ENCODE measurements around the gene SRGAP3.

The SRGAP3 gene

DNA sequence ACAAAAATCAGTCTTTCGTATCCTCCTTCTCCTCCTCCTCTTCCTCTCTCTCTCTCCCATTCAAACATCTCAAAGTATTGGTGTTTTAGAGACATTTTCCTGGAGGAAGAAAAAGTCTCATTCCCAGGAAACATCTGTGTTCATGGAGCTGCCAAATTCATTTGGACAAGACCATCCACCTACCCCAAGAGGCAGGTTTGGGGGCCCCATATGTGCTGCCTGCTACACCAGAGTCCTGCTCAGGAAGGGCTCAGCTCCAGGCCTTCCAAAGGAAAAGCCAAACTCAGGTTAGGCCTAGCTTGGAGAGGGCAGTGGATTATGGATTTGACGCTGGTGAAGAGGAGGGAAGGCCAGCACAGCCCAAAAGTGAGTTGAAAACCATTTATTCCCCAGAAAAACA is 131.2 kb downstream of the SRGAP3 start:
- DNase-seq (ENCODE audit: low read depth in 2 of 3, low spot score in 2 of 3): no peak

DNA sequence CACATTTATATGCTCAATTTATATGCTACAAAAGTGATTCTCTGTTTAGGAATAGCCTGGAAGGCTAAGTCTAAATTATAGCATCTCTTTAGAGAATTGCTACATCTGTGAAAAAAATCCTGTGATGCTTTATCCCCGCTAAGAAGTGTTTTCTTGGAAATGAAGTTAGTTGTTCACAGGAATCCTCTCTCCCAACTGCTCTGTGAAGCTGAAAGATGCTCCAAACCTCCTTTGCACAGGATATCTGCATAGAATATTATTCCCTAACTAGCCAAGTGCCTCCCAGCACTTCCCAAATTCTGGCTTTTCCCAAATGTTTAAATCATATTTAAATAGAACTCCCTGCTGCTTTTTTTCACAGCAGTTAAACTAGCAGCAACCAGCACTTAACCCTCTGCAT is 132.2 kb downstream of the SRGAP3 start:
- no peak for DNase-seq (ENCODE audit: low read depth in 2 of 3, low spot score in 2 of 3)

DNA sequence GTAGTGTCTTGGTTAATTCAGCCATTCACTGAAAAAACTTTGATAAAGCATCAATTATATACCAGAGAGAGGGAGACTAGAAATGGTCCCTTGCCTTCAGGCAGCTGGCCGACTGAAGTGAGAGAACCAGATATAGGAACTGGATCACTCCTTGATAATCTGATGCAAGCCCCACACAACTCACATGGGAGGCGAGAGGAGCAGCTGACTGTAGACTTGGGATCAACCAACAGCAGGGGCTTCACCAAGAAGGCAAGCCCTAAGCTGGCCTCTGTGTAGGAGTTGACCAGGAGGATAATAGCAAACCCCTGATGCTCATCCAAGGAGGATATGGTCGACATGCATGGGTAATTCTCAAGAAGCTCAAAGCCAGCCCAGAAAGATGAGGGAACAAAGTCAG is 133.1 kb downstream of the SRGAP3 start:
- no peak for DNase-seq (ENCODE audit: low read depth in 2 of 3, low spot score in 2 of 3)

DNA sequence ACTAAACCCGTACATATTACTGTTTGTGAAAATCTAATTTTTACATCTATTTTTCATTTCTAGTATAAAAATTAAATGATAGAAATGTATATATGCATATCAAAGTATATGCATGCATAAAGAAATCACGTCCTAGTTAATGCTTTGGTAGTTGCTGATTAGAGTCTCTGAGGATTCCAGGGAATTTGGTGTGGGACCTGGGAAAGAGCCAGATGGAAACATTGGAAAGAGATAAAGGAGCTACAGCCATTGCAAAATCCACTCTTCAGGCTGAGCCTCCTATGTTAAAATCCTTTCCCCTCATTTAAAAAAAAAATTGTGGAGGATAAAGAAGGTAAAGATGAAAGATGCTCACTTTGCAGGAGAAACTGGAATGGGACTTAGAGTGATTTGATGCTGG is 134.1 kb downstream of the SRGAP3 start:
- DNase-seq (ENCODE audit: low read depth in 2 of 3, low spot score in 2 of 3): no peak

DNA sequence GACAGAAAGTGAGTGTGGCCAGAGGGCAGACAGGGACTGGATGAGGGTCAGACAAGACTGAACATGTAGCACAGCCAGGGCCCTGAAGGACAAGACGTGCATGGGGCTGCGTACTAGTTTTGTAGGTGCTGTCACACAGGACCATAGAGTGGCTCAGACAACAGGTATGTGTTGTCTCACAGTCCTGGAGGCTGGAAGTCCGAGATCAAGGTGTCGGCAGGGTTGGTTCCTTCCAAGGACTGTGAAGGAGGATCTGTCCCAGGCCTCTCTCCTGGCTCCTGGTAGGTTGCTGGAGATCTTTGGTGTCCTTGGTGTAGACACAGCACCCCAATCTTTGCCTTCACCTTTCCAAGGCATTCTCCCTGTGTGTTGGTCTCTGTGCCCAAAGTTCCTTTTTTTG is 136.4 kb downstream of the SRGAP3 start:
- no peak for DNase-seq (ENCODE audit: low read depth in 2 of 3, low spot score in 2 of 3)

DNA sequence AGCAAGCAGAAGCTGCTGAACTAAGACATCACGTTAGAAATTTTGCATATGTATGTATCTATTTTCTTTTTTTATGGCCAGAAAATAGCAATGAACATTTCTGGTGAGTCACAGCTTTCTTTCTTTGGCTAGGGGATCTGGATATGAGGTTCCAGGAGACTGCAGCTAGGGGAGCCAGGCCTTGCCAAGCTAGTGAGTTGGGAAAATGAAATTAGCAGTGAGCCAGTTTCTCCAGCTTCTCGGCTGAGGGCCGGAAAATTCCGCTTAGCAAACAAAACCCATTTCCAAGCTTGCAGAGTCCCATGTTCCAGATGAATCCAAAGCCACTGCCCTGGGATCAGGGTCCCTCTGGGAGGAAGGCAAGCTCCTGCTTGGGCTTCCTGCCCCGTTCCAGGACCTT is 137.6 kb downstream of the SRGAP3 start:
- no peak for DNase-seq (ENCODE audit: low read depth in 2 of 3, low spot score in 2 of 3)

DNA sequence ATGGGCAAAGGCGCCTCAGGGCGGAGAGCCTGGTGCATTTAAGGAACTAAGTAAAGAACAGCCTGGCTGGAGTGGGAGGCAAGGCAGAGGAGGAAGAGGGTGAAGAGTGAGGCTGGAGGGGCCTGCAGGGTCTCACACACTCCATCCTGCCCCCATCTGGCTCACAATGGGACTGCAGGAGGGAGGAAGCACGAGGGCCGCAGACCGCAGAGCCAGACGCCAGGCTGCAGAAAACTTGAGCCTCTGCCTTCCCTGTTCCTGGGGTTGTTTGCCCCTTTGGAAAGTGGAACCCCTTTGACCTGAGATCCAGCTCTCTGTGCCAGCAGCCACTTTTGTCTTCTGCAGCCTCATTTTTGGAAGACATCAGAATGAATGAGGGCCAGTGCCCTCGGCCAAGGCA is 138.0 kb downstream of the SRGAP3 start:
- no peak for DNase-seq (ENCODE audit: low read depth in 2 of 3, low spot score in 2 of 3)

DNA sequence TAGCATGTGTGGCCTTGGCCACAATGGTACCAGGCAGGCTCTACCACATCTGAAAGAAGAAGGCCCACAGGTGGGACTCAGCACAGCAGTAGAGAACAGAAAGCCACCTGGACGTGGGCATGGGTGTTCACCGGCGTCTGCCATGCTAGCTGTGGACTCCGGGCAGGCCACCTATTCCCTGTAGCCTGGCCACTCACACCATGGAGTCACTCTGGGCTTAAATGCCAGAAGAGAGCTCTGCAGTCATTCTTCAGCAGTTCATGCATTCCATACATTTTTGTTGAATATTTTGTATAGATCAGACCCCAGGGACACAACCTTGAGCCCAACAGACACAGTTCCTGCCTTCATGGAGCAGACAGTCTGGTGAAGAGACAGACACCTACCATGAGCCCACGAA is 138.6 kb downstream of the SRGAP3 start:
- no peak for DNase-seq (ENCODE audit: low read depth in 2 of 3, low spot score in 2 of 3)

DNA sequence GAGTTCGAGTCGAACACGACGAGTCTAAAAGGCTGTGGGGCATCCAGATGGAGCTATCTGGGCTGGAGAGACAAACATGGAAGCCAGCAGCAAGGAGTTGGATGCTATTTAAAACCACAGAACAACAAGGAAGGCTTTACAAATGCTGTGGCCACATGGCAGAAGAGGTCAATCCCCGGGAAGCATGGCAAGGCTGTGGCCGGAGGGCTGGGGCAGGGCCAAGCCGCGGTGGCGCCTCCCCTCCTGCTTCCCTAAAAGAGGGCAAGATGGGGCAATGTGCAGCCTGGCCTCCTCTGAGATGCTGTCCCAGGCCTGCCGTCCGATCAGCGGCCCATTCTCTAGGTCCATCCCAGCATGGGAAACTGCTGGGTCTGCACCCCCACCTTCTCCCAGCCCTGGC is 139.1 kb downstream of the SRGAP3 start:
- DNase-seq (ENCODE audit: low read depth in 2 of 3, low spot score in 2 of 3): no peak

DNA sequence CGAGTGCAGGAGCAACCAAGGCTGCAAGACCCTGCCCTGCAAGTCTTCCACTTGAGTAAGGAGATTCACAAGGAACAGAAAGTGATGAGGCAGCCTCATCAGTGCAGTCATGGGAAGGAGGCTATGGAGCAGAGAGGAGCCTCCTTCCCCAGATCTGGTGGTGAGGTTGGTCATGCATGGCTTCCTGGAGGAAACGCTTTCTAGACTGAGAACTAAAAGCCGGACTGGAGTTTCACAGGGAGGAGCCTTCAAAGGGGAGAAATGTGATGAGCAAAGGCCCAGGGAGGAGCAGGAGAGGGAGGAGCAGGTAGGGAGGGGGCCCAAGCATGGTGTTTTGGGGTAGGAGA is 139.9 kb downstream of the SRGAP3 start:
- no peak for DNase-seq (ENCODE audit: low read depth in 2 of 3, low spot score in 2 of 3)

DNA sequence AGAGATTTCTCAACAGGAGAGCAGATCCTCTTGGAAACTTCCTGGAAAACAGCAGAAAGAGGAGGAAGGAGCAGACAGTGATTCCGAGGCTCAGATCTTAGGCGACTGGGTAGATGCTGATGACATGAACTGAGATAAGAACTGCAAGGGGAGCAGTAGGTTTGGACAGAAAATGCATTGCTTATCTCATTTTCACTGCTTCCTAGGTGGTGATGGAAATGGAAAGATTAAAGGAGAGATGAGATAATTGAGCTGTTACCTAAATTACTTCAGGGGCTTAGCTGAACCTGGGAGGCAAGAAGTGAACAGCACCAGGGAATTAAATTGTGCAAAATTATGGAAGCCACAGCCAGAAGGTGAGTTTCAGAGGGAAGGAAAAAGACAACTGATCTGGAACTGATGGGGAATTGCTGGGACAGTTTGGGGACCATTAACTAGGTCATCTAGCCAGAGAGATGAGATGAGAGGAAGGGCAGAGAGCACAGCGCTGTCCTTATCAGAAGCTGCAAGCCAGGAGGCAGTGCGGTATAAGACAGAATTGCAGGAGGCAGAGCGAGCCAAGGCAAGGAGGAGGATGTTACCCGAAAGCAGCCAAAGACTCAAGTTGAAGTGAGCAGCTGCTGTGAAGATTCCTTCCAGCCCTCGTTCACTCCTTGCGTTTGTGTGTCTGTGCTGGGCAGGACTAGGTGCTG is 140.4 kb downstream of the SRGAP3 start:
- no peak for DNase-seq (ENCODE audit: low read depth in 2 of 3, low spot score in 2 of 3)

DNA sequence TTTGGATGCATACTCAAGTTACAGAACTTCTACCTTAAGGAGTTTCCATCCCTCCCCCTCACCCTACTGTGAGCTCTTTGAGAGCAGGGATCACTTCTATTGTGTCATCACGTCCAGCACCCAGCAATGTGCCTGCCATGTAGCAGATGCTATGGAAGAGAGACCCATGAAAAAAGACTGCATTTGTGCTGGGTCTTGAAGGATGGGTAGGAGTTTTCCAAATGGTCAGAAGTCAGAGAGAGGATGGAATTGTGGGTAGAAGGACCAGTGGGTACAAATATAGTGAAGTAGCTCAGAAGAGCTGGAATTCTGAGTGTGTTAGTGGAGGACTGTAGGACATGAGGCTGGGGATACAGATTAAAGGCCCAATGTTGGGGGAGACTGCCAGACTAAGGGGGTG is 141.7 kb downstream of the SRGAP3 start:
- DNase-seq (ENCODE audit: low read depth in 2 of 3, low spot score in 2 of 3): no peak

DNA sequence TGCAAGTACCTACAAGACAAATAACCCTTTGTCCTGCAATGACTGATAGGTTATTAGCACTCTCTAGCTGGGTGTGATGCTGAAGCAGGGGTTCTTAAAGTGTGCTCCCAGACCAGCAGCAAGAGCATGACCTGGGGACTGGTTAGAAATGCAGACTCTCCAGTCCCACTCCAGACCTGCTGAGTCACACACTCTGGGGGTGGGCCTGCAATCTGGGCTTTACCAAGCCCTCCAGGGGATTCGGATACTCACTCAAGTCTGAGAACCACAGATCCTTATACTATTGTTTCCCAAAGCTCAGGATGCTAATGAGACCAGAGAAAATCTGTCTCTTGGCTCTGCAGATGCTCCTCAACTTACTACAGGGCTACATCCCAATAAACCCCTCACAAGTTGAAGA is 144.0 kb downstream of the SRGAP3 start:
- DNase-seq (ENCODE audit: low read depth in 2 of 3, low spot score in 2 of 3): no peak

DNA sequence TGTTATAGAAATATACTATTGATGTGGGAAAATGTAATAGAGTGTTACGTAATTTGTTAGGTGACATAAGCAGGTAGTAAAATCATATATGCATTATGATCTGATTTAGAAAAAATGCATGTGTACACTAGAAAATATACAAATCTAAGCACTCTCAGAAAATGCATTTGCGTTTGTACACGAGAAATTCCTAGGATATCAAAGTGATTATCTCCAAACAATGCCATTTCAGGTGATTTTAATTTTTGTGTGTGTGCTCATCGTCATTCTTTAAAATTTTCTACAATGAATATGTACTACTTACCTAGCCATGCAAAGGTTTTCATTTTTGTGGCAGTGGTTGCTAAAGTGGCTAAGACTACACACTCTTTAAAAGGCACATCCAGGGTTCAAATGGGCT is 145.3 kb downstream of the SRGAP3 start:
- no peak for DNase-seq (ENCODE audit: low read depth in 2 of 3, low spot score in 2 of 3)

DNA sequence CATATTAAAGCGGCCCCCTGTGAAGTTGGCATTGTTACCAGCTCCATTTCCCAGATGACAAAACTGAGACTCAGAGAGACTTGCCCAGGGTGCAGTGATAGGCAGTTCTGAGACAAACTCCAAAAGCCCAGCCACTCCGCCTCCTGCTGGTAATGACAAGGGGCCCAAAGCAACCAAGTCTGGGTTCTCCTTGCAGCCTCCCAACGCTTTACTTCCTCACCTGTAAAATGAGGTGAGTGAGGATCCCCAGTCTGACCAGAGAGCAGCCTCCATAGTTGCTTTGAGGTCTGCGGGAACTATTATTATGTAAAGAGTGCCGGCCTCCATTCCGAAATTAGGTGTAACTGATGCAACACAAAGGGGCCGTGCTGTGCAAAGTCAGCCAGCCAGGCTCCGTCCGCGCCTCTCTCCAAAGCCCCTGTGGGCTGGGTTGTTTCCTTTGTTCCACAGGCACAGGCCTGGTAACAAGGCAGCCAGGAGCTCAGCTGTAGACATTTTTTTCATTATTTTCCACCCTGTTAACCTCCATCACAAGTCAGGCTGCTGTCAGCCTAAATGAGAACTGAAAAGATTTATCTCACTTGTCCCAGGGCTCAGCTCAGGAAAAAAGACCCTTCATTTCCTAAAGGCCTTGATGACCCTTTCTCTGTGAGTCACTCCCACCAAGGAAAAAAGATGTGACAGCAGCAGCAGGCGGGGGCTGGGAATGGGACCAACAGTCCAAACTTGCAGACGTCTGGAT is 147.0 kb downstream of the SRGAP3 start:
- no peak for DNase-seq (ENCODE audit: low read depth in 2 of 3, low spot score in 2 of 3)

DNA sequence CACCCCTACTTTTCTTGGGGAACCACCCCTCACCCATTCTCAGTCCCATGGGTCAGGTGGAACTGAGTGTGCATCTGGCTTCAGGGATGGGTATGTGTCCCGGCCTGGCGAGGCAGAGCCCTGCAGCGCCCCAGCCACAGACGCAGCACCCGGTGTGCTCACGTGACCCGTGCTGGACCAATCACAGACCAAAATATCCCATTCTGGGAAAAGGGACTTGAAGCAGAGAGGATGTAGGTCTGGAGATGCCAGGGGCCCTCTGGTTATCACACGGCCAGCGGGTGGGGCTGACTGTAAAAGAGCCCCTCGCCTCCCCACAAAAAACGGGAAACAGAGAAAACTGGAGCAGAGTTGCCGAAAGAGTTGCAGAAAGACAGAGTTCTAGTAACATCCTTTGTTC is 148.2 kb downstream of the SRGAP3 start:
- no peak for DNase-seq (ENCODE audit: low read depth in 2 of 3, low spot score in 2 of 3)

DNA sequence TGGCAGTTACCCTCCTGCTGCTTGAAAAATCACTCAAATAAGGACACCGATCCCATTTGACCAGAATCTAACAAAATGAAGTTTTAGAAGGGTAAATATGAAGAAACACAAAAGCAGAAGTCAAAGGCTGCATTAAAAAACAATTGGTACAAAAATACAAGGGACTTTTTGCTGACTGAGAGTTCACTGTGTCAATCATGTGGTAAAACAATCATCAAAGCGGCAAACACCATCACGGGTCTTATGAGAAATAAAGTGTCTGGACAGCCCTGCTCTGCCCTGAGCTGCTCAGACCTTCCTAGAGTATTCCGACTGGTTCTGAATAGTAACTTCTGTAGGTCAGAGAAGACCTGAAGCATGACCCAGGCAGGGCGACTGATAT is 148.9 kb downstream of the SRGAP3 start:
- no peak for DNase-seq (ENCODE audit: low read depth in 2 of 3, low spot score in 2 of 3)

DNA sequence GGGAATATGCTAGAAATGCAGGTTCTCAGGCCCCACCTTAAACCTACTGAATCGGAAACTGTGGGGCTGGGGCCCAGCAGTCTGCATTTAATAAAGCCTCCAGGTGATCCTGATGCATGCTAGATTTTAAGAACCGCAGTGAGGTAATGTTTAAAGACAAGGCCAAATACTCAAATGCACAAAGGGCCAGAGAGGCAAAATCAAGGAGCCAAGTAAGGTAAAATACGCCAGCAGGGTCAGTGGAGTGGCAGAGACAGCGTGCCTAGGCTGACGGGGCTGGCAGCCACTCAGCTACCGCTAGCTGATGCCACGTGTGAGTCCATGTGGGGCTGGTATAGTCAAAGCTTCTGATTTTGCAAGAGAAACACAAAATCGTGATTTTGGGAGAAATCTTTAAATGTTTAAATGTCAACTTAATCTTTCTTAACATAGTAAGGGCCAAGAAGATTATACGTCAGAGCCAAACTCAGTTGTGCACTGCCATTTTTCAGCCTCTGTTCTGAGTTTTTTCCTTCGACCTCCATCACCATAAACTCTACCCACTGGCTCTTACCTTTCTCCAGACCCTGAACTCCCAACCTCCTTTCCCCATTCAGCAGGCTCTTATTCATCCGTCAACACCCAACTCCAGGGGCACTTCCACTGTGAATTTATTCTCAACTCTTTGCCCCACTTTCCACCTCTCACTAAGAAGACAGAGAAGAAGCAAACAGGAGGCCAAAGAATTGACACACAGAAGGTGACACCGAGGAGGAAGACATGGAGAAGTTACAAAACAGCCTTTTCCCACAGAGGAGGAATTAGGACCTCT is 149.5 kb downstream of the SRGAP3 start:
- DNase-seq (ENCODE audit: low read depth in 2 of 3, low spot score in 2 of 3): no peak

DNA sequence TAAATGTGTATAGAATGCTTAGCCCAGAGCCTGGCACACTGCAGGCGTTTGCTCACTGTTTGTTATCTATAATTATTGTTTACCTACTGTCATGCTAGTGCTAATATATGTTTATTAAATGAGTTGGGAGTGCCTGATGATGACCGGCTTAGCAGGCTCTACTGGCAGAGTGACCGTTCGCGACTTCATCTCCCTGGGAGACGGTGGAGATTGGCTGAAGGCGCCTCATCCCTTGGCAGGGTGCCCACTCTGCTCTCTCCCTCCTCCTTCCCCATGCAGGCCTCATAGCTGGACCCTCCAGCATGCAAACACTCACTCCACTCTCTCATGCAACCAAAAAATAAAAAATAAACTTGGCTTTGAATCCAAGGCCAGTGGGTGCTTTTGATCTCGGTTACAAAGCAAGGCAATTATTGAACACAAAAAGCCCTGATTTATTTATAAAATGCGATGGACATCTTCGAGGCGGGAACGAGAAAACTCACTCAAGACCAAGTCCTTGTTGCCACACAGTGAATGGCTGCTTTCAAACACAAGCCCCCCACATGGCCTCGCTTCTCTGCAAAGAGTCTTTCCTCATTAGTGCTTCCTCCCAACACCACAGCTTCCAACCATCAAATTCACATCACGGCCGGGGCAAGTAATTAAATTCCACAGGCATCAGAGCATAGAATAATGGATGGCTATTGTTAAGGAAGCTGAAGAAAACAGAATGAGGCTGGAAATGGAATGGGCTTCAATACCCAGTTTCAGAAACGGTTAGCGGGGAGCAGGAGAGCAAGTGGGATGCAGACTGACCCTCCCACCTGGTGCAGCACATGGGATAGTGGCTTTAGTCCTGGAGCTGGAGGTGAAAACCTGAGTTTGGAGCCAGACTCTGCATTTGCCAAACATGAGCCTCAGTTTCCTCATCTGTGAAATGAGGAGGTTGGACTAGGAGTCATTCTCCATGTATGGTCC is 150.4 kb downstream of the SRGAP3 start:
- DNase-seq (ENCODE audit: low read depth in 2 of 3, low spot score in 2 of 3): no peak

DNA sequence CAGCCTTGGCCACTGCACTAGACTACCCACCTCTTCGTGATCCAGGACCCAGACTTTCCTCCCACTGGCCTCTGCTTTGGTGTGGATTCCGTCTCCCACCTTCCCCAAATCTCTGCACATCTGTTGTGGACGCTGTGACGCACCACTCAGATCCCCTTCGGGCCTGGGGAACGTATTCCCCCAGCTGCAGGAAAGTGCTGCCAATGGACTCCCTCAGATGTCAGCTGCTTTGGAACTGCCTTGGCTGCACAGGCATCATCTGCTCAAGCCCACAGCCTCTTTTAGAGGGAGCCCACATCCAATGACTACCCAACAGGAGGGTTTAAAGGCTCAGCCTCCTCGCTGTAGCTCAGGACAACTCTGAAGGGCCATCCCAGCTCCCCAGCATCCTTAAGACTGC is 152.0 kb downstream of the SRGAP3 start:
- no peak for DNase-seq (ENCODE audit: low read depth in 2 of 3, low spot score in 2 of 3)

All from activated CD8-positive, alpha-beta memory T cell treated with anti-CD3 and anti-CD28 coated beads for 48 hours (primary cell).